Stimulated activated CD4-positive, alpha-beta T cell treated with anti-CD3 and anti-CD28 coated beads, Interleukin-2, amount 100 ng/mL, for 48 hours (primary cell): ENCODE measurements around the gene THUMPD1.

Experiments
- DNase-seq, 2 donors: peaks; one replicate each; pipeline ENCODE4 v3.0.0-alpha.2; 2020

THUMPD1 gene

GRCh38 chr16:20689668-20690067, 52.0 kb downstream of the THUMPD1 start:
- DNase-seq = no peak

- DNase-seq = no peak
Measured at GRCh38 chr16:20683812-20684211, 57.8 kb downstream of the THUMPD1 start.
